Right lung (tissue), 10 donors: ENCODE measurements around the gene CEP72. TPM values are rescaled to one million over a fixed set of nuclear protein-coding genes. Genes with fewer than 3 reads are reported as not detected.
"Not testable (repeated sequence)": the region's sequence is repeated elsewhere in the genome, so short reads cannot be mapped to it uniquely, and the experiment has no call there.

ENCODE experiments used
- DNase-seq, 2 donors: peaks; one replicate each; pipeline ENCODE4 v3.0.0-alpha.2; 2013
- long read RNA-seq, 8 donors: transcript quantifications; one replicate each; lab custom pipeline, GENCODE V29; 2026
- polyA plus RNA-seq, 5 donors: library from polyadenylated mRNA; unstranded; fragments of 120-200 nt; gene quantifications; one replicate each; pipeline versions ENCODE4 v1.2.1 to v1.2.3, GENCODE V29; 2013; ENCODE audit warnings: inconsistent platforms in 1 of 5, low replicate concordance in 1 of 5; ENCODE audit not compliant: insufficient read length in 5 of 5, insufficient read depth in 1 of 5

Gene CEP72, protein sequence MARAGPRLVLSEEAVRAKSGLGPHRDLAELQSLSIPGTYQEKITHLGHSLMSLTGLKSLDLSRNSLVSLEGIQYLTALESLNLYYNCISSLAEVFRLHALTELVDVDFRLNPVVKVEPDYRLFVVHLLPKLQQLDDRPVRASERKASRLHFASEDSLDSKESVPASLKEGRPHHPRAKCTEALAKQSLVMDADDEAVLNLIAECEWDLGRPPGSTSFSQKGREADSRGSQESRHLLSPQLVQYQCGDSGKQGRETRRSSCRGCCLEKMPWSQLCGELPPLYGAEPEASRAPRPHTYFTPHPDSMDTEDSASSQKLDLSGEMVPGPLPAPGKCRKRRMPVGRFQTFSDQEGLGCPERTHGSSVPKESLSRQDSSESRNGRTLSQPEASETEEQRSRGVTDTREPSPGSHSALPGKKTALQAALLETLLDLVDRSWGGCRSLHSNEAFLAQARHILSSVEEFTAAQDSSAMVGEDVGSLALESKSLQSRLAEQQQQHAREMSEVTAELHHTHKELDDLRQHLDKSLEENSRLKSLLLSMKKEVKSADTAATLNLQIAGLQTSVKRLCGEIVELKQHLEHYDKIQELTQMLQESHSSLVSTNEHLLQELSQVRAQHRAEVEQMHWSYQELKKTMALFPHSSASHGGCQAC
- polyA plus RNA-seq, result 10 to 100 TPM in 2 of 5 donors, 1 to 10 TPM in 3; 7.6 to 12.2 (median 9.6) TPM
- long read RNA-seq, donor 1, partial matches to known transcripts, result 6 of 13 reads
- long read RNA-seq, donor 1, other reads (novel, unspliced or antisense), result 6 of 13 reads
- long read RNA-seq, donor 2, result 0 reads
- long read RNA-seq, donor 3, result 0 reads
- long read RNA-seq, donor 4, result 0 reads
- long read RNA-seq, donor 5, partial matches to known transcripts, result 0 of 2 reads
- long read RNA-seq, donor 5, other reads (novel, unspliced or antisense), result 0 of 2 reads
- long read RNA-seq, donor 6, partial matches to known transcripts, result 0 of 1 reads
- long read RNA-seq, donor 6, other reads (novel, unspliced or antisense), result 0 of 1 reads
- long read RNA-seq, donor 7, partial matches to known transcripts, result 0 of 2 reads
- long read RNA-seq, donor 7, other reads (novel, unspliced or antisense), result 0 of 2 reads
- long read RNA-seq, donor 8, partial matches to known transcripts, result 0 of 1 reads
- long read RNA-seq, donor 8, other reads (novel, unspliced or antisense), result 0 of 1 reads

DNA sequence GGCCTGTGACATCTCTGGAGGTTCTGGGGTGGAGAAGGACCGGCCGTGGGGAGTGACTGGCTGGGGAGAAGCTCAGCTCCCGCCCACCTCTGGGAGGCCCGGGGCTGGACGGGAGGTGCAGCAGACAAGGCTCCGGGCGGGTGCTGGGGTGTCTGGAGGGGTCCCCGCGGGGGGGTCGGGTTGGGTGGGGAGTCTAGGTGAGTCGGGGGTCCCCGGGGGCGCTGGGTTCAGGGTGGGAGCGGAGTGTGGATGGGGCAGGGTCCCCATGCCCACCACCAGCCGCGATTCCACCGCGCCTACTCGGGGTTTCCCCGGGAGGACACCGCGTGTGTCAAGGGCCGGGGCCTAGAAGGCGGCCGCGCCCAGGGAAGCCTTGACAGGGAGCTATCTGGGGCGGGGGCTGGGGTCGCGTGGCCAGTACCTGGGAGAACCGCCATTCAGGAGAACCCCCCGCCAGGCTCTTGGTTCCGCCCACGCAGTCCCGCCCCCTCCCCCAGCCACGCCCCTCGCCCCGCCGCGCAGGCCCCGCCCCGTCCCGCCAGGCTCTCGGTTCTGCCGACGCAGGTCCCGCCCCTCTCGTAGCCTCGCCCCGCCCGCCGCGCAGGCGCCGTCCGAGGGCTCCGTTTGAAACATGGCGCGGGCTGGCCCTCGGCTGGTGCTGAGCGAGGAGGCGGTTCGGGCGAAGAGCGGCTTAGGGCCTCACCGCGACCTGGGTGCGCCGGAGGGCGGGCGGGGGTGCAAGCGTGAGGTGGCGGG is at the start of gene CEP72:
Gene CEP72, plus strand, starts transcription at position 610 of the 756 bp plus-strand sequence. Its CDS starts 22 bp downstream, at position 632.
- DNase-seq, result peak; percentile 82 to 85

- DNase-seq, result no peak
Measured at GRCh38 chr5:565782-566440, 46.2 kb upstream of the CEP72 start.

DNA sequence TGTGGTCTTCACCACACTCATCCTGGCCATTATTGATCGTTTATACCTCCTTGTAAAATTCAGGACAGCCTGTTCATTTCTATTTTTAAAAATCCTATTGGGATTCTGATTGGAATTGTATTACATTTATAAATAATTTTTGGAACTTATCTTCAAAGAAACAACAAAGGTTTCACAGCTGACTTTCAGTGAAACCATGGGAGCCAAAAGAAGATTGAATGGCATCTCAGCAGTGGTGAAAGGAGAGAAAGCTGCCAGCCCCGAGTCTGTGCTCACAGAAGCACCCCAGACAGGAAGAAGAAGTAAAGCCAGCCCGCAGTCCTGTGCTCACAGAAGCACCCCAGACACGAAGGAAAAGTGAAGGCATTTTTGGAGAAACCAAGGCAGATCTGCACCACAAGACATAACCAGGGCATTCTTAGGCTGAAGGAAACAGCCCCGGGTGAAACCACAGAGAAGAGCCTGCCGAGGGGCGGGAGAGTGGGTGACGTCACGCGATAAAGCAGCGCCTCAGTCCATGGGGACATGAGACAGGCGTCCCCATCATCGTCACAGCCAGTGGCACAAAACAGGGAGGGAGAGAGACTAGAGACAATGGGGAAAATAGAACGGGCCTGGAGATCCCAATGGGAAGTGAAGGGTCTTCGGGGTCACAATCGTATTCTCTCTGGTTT is 45.4 kb upstream of the CEP72 start:
- DNase-seq, result no peak

DNA sequence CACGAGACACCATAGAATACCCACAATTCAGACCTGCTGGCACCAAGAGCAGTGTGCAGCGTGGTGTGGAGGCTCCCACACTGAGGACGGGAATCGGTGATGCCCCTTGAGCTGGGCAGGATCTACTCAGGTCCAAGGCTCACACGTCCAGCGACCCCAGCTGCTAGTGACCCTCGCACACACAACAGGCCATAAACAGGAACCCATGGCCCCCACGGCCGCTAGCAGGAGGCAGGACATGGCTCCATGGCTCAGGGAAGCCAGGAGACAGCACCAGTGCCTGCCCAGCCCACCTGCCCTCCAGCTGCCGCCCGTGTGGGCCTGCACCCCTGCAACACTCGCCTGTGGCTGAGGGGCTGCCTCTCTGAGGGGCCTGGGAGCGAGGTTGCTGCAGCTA is 44.5 kb upstream of the CEP72 start:
- DNase-seq, result no peak

GRCh38 chr5:568061-568781 is 43.9 kb upstream of the CEP72 start:
- no peak for DNase-seq

DNA sequence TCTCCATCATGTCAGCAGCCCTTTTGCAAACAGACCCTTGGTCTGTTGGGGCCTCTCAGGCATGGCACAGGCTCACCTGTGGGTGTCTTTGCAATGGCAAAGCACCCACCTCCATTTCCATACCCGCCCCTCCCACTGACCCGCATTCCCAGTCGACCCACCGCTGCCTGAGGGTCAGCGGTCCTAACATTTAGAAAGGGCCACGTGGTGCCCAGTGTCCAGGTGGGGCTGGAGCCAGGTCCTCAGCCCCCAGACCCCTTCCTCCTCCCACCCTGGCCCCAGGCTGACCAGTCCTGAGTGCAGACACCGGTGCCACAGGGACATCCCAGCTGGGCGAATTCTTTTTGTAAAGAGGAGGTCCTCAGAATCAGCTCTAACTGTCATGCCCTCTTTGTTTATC is 43.3 kb upstream of the CEP72 start:
- no peak for DNase-seq

DNA sequence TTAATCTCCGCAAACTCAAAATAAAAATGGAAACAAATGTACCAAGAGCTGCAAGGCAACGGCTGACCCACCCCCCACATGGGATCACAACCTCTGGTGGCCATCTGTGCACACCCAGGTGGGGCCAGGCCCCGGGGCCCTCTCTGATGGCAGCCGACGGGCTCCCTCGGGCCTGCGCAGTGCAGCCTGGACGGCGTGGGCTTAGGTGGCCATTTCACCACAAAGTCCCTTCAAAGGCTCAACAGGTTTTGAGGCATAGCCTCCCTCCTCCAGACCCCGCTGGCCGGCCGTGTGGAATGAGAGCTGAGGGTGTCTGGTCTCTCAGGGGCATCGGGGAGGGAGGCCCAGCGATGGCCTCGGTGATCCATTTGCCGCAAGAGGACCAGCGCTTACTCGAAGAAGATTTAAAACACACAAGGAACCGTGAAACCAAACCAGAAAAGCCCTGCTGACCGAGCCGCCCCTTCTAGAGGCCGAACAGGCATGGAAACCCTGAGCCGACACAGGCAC is 42.7 kb upstream of the CEP72 start:
- DNase-seq, result no peak

GRCh38 chr5:569868-570361 is 42.2 kb upstream of the CEP72 start:
- no peak for DNase-seq

DNA sequence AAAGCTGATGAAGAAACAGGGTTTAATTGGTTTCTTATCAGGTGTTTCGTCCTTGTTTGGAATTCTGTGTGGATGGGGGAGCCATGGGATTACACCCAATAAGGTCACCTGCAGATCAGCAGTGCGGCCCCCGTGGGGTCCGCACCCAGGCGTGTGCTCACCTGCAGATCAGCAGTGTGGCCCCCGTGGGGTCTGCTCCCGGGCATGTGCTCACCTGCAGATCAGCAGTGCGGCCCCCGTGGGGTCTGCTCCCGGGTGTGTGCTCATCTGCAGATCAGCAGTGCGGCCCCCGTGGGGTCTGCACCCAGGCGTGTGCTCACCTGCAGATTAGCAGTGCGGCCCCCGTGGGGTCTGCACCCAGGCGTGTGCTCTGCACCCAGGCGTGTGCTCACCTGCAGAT is 41.7 kb upstream of the CEP72 start:
- DNase-seq, result no peak

DNA sequence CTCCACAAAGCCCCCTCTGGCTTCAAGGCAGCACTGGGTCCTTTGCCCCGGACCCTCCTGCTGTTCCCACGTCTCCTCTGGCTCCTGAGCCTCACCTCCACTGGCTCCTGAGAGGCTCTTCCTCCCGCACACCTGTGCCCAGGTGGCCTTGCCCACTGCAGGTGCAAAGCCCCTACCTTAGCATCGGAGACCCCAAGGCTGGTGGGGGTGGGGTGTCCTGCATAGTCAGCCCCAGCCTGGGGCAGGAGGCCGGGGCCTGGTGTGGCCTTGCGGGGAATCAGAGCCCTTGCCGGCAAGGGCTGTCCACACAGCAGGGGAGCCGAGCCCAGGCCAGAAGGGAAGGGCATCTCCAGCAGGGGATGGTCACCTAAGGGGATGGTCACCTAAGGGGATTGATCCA is 41.3 kb upstream of the CEP72 start:
- DNase-seq, result no peak

- no peak for DNase-seq
Measured at GRCh38 chr5:571791-572190, 40.3 kb upstream of the CEP72 start.

GRCh38 chr5:572398-573019 is 39.6 kb upstream of the CEP72 start:
- no peak for DNase-seq

DNA sequence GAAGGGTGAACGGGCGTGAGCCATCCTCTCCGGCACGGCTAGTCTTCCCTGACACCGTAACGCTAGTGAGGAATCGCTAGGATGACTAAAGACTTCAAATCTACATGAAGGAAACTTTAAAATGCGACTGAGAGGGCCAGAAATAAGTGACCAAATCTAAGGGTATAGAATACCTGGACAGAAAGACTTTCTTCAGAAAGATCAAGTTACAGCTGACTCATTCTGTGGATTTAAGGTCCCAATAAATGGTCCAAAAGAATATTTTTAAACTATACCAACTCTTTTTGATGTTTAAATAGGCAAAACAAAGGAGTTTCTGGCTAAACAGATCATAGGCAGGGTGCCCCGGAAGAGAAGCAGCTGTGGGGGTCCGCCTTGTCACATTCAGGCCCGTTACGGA is 38.9 kb upstream of the CEP72 start:
- DNase-seq, result no peak

- no peak for DNase-seq
Measured at GRCh38 chr5:573976-574375, 38.2 kb upstream of the CEP72 start.

- DNase-seq, result no peak
Measured at GRCh38 chr5:574906-575305, 37.2 kb upstream of the CEP72 start.

- DNase-seq, result no peak
Measured at GRCh38 chr5:575636-576035, 36.5 kb upstream of the CEP72 start.

DNA sequence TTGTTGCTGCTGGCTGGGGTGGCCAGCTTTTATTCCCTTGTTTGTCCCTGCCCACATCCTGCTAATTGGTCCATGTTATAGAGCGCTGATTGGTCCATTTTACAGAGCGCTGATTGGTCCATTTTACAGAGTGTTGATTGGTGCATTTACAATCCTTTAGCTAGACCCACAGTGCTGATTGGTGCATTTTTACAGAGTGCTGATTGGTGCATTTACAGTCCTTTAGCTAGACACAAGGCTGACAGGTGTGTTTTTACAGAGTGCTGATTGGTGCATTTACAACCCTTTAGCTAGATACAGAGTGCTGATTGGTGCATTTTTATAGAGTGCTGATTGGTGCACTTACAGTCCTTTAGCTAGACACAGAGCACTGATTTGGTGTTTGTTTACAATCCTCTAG is 34.9 kb upstream of the CEP72 start:
- not testable (repeated sequence) for DNase-seq

- DNase-seq, result no peak
Measured at GRCh38 chr5:577800-578199, 34.3 kb upstream of the CEP72 start.

DNA sequence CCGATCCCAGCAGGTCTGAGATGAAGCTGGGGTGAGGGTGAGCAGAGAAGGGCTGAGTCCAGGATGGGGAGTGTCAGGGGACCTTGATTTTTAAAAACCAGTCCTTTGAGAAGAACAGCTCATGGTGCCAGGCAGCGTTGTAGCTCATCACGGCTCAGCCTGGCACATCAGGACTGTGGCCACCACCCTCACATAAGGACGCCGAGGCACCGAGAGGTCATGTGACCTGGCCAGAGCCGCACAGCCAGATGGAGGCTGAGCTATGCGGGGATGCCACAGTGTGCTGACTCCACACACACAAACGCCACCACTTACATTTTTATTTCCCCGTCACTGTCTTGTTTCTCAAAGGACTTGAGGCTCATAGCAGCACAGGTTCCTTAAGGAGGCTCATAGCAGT is 32.9 kb upstream of the CEP72 start:
- no peak for DNase-seq
